HL-60 (cell line): ENCODE results near the gene SP2.

Source experiments
- POLR2AphosphoS5 ChIP-seq: IDR thresholded peaks from 2 replicates; pipeline ENCODE4 v1.6.1; 2012; ENCODE audit warnings: low read depth
- TF ChIP-seq, protein P1 (sequence below): IDR thresholded peaks from one replicate; pipeline ENCODE4 v1.5.1; 2011; ENCODE audit warnings: low read length, control low read depth, inconsistent platforms; ENCODE audit not compliant: insufficient read depth

GRCh38 chr17:47948706-47949196 lies 52.7 kb downstream of the SP2 start:
- TF ChIP-seq, protein P1, sequence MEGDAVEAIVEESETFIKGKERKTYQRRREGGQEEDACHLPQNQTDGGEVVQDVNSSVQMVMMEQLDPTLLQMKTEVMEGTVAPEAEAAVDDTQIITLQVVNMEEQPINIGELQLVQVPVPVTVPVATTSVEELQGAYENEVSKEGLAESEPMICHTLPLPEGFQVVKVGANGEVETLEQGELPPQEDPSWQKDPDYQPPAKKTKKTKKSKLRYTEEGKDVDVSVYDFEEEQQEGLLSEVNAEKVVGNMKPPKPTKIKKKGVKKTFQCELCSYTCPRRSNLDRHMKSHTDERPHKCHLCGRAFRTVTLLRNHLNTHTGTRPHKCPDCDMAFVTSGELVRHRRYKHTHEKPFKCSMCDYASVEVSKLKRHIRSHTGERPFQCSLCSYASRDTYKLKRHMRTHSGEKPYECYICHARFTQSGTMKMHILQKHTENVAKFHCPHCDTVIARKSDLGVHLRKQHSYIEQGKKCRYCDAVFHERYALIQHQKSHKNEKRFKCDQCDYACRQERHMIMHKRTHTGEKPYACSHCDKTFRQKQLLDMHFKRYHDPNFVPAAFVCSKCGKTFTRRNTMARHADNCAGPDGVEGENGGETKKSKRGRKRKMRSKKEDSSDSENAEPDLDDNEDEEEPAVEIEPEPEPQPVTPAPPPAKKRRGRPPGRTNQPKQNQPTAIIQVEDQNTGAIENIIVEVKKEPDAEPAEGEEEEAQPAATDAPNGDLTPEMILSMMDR: no peak
- TF ChIP-seq POLR2AphosphoS5: no peak
